Measurements from ENCODE around the gene SLC24A5.

The SLC24A5 gene

DNA sequence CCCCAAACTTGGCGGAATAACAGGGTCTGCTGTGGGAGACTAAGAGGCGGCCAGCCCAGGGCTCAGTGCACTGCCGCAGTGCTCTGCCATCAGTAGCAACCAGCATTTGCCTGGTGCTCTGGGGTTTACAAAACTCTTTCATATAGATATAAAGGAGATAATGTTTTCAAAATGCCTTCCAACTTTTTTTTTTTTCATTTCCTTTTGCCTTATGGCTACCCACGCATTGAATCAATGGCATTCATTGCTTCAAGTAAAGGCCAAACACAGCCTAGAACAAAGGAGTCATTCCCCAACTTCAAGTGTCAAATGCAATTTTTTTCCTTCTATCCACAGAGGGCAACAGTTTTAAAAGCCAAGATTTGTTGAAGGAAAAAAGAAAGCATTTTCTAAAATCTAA is 11.6 kb upstream of the SLC24A5 start:
- H3K4me3 ChIP-seq (ENCODE audit: low read length, poor library complexity, severe bottlenecking) = no peak overlapping the region
- H3F3A ChIP-seq (ENCODE audit: low read depth) = no peaks in the 10 kb centered on the region
- no peaks in the 10 kb centered on the region for H3K9me3 ChIP-seq (ENCODE audit: insufficient read depth, low read depth, low read length)
- no peaks in the 10 kb centered on the region for H3K27me3 ChIP-seq (ENCODE audit: insufficient read depth, low read length, poor library complexity, severe bottlenecking)
- no peaks in the 10 kb centered on the region for H4K20me1 ChIP-seq (ENCODE audit: insufficient read depth, low read length, poor library complexity, severe bottlenecking)
- no peaks in the 10 kb centered on the region for H3K4me1 ChIP-seq (ENCODE audit: insufficient read depth, low read length, poor library complexity, severe bottlenecking)
- TF ChIP-seq, protein P1, sequence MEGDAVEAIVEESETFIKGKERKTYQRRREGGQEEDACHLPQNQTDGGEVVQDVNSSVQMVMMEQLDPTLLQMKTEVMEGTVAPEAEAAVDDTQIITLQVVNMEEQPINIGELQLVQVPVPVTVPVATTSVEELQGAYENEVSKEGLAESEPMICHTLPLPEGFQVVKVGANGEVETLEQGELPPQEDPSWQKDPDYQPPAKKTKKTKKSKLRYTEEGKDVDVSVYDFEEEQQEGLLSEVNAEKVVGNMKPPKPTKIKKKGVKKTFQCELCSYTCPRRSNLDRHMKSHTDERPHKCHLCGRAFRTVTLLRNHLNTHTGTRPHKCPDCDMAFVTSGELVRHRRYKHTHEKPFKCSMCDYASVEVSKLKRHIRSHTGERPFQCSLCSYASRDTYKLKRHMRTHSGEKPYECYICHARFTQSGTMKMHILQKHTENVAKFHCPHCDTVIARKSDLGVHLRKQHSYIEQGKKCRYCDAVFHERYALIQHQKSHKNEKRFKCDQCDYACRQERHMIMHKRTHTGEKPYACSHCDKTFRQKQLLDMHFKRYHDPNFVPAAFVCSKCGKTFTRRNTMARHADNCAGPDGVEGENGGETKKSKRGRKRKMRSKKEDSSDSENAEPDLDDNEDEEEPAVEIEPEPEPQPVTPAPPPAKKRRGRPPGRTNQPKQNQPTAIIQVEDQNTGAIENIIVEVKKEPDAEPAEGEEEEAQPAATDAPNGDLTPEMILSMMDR (conservative IDR thresholded peaks at IDR 0.05; ENCODE audit: low read length) = no peak
- no peak for TF ChIP-seq EZH2phosphoT487 (IDR thresholded peaks at IDR 0.05; ENCODE audit: borderline replicate concordance)
- H2AFZ ChIP-seq (ENCODE audit: low read length) = no peak overlapping the region
- H3K4me2 ChIP-seq (ENCODE audit: low read depth, low read length, poor library complexity, severe bottlenecking) = no peak overlapping the region
- H3K9me2 ChIP-seq (replicated peaks; ENCODE audit: low read depth, low read length) = no peaks in the 10 kb centered on the region
- no peaks in the 10 kb centered on the region for H3K36me3 ChIP-seq (ENCODE audit: insufficient read depth, low read length)
- H3K9ac ChIP-seq (ENCODE audit: low read depth, low read length, poor library complexity, severe bottlenecking) = no peak overlapping the region
- H3K79me2 ChIP-seq (ENCODE audit: insufficient read depth, low read length) = no peaks in the 10 kb centered on the region

DNA sequence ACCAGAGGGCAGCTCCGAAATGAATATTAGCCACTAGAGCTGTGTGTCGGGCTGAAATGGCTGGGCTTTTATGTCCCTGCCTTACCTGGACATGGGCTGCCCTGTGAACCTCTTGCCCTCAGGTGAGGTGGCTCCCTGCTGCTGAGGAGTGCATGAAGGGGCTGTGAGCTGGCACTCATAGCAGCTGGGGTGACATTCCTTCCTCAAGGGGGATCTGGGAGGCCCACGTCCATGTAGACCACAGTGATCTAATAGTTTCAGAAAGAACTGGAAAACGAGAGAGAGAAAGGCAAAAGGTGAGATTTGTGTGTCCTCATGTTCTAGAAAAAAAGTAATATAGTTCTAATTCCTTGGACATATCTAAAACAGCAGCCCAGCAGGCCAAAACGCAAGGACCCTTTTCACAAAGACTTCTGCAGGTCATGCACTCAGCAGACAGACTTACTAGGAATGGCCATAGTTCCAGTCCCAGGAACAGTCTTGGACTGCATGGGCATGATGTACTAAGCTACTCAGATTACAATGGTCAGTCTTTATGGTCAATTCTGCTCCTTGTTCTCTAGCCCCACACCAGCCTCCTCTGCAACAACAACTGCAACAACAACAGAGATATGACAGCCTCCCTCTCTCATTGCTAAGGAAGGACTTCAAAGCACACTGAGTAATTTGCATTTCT is 10.8 kb upstream of the SLC24A5 start:
- H3K36me3 ChIP-seq (ENCODE audit: insufficient read depth, low read length) = no peaks in the 10 kb centered on the region
- H3K4me1 ChIP-seq (ENCODE audit: insufficient read depth, low read length, poor library complexity, severe bottlenecking) = no peaks in the 10 kb centered on the region
- no peak overlapping the region for H3K9ac ChIP-seq (ENCODE audit: low read depth, low read length, poor library complexity, severe bottlenecking)
- H3K79me2 ChIP-seq (ENCODE audit: insufficient read depth, low read length) = no peaks in the 10 kb centered on the region
- H3K4me3 ChIP-seq (ENCODE audit: low read length, poor library complexity, severe bottlenecking) = no peak overlapping the region
- no peaks in the 10 kb centered on the region for H3K9me3 ChIP-seq (ENCODE audit: insufficient read depth, low read depth, low read length)
- H3F3A ChIP-seq (ENCODE audit: low read depth) = no peaks in the 10 kb centered on the region
- H3K27me3 ChIP-seq (ENCODE audit: insufficient read depth, low read length, poor library complexity, severe bottlenecking) = no peaks in the 10 kb centered on the region
- no peak overlapping the region for H2AFZ ChIP-seq (ENCODE audit: low read length)
- no peak for TF ChIP-seq EZH2phosphoT487 (IDR thresholded peaks at IDR 0.05; ENCODE audit: borderline replicate concordance)
- TF ChIP-seq, protein P1 (conservative IDR thresholded peaks at IDR 0.05; ENCODE audit: low read length) = no peak
- no peak overlapping the region for H3K4me2 ChIP-seq (ENCODE audit: low read depth, low read length, poor library complexity, severe bottlenecking)
- H3K9me2 ChIP-seq (replicated peaks; ENCODE audit: low read depth, low read length) = no peaks in the 10 kb centered on the region
- H4K20me1 ChIP-seq (ENCODE audit: insufficient read depth, low read length, poor library complexity, severe bottlenecking) = no peaks in the 10 kb centered on the region

DNA sequence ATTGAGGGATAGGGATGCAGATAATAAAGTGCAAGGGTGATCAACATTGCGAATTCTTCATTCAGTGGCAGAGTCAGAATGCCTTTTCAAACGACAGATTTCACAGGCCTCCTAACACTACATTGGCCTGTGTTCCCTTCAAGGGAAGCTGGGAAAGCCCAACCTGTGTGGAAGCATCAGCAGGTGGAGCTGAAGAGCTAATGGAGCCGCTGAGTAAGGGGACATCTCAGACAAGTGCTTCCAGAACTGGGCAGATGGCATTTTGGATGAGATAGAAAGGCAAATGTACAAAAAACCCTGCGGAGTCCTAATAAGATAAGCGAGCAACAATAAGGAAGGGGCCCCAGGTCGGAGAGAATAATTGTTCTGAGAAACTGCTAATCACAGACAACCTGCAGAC is 8.5 kb upstream of the SLC24A5 start:
- TF ChIP-seq, protein P1 (conservative IDR thresholded peaks at IDR 0.05; ENCODE audit: low read length) = peak; percentile 59
- TF ChIP-seq EZH2phosphoT487 (IDR thresholded peaks at IDR 0.05; ENCODE audit: borderline replicate concordance) = no peak
- Histone ChIP-seq H3K4me2 (ENCODE audit: low read depth, low read length, poor library complexity, severe bottlenecking) (no peak overlapping the region), H4K20me1 (ENCODE audit: insufficient read depth, low read length, poor library complexity, severe bottlenecking) (no peaks in the 10 kb centered on the region)

More for the DNA sequence above, 8.5 kb upstream of the SLC24A5 start:
- Histone ChIP-seq H3K36me3 (ENCODE audit: insufficient read depth, low read length) (no peaks in the 10 kb centered on the region), H2AFZ (ENCODE audit: low read length) (no peak overlapping the region), H3K9me3 (ENCODE audit: insufficient read depth, low read depth, low read length) (no peaks in the 10 kb centered on the region), H3K9ac (ENCODE audit: low read depth, low read length, poor library complexity, severe bottlenecking) (no peak overlapping the region), H3K27me3 (ENCODE audit: insufficient read depth, low read length, poor library complexity, severe bottlenecking) (no peaks in the 10 kb centered on the region), H3K79me2 (ENCODE audit: insufficient read depth, low read length) (no peaks in the 10 kb centered on the region), H3K4me1 (ENCODE audit: insufficient read depth, low read length, poor library complexity, severe bottlenecking) (no peaks in the 10 kb centered on the region), H3K9me2 (replicated peaks; ENCODE audit: low read depth, low read length) (no peaks in the 10 kb centered on the region), H3F3A (ENCODE audit: low read depth) (no peaks in the 10 kb centered on the region), H3K4me3 (ENCODE audit: low read length, poor library complexity, severe bottlenecking) (no peak overlapping the region)

All from Loucy (cell line).